ENCODE data around the gene C2CD3.
"Not testable (repeated sequence)": the region's sequence is repeated elsewhere in the genome, so short reads cannot be mapped to it uniquely, and the experiment has no call there.

The C2CD3 gene

DNA sequence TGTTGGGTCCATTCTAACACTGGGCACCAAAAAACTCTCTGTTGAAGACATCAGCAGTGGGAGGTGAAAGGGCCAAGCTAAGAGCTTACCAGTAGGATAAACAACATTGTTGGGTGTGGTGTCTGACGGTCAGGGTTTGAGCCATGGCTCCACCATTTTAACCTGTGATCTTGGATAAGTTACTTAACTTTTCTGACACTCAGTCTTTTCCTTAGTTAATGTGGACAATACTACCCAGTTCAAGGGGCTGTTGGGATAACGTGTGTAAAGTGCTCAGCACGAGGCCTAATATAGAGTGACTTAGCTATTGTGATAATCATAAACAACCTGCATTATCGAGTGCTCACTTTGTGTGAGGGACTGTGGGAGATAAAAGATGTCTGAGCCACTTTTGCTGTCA, 168.0 kb downstream of the C2CD3 start:
- no peak for DNase-seq (ENCODE audit: low read depth)

DNA sequence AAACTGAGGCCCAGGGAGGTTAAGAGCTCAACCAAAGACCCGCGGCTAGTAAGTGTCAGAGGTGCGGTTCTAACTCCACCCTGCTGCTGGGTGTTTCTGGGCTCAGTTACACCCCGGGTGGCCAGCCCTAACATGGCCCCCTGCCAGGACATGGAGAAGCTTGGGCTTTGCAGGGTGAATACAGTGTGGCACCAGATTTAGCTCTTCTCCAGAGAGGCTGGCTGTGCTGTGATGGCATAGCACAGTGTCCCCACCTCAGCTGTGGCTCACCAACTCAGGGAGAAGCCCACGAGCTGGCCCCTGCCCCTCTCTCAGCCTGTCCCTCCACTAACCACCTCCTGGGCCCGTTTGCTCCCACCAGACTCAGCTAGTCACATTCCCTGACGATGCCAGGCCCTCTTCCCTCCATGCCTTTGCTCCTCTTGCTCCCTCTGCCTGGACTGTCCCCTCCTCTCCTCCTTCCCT, 168.9 kb downstream of the C2CD3 start:
- no peak for DNase-seq (ENCODE audit: low read depth)

DNA sequence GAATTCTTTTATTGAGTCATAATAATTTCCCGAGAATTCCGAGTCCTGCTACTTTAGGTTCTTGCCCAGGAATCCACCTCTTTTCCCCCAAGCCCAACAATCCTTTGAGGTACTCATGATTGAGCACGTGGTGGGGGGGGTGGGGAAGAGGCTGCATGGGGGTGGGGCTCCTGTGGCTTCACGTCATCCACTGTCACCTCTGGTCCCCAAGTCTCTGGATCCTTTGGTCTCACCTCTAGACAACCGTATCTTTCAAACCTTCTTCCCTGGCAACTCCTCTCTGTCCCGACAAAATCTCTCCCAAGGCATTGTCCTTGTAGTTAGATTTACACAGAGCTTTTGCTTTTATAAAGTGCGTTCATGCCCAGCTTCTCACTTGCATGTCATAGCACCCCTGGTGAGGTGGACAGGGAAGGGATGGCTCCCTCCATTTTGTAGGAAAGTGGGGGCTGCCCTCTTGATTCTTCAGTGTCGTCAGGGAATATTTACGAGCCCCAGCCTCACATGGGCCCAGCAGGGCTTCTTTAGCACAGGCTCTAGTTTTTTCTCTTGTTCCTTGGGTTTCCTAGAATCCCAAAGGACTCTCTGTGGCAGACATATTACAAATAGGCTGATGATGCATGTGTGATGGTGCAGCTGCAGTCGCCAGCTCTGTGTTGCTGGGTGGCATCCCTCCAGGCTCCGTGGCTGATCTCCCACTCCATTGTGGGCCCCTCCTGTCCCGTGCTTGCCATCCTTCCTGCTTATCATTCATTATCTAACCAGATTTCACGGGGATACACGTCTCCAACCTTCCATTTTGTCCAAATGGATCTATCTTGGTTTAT, 170.3 kb downstream of the C2CD3 start:
- no peak for DNase-seq (ENCODE audit: low read depth)

DNA sequence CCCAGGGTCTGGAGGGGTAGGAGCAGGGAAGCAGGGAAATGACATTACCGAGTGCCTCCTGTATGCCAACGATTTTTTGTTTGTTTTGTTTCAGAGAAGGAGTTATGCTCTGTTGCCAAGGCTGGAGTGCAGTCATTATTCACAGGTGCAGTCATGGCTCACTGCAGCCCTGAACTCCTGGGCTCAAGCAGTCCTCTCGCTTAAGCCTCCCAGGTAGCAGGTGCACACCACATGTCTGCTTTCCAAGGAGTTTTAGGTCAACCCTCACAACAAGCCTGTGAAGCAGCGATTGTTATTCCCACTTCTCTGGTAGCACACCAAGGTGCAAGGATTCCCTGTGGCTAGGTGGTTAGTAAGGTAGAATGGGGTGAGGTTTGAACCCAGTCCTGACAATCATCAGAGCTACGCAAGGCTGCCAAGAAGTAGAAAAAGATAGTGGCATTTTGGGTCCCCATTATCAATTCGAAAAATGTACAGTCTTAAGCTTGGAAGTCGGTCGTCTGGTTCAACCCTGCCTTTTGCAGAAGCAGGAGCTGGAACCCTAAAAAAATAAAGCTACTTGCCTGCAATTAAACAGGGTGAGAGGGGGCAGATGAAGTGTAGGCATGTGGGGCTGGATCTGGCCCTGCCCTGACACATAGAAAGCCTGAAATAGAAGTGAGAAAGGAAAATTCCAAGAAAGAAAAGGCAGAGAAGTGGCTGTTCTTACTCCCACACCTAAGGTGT, 171.1 kb downstream of the C2CD3 start:
- DNase-seq (ENCODE audit: low read depth), result no peak

DNA sequence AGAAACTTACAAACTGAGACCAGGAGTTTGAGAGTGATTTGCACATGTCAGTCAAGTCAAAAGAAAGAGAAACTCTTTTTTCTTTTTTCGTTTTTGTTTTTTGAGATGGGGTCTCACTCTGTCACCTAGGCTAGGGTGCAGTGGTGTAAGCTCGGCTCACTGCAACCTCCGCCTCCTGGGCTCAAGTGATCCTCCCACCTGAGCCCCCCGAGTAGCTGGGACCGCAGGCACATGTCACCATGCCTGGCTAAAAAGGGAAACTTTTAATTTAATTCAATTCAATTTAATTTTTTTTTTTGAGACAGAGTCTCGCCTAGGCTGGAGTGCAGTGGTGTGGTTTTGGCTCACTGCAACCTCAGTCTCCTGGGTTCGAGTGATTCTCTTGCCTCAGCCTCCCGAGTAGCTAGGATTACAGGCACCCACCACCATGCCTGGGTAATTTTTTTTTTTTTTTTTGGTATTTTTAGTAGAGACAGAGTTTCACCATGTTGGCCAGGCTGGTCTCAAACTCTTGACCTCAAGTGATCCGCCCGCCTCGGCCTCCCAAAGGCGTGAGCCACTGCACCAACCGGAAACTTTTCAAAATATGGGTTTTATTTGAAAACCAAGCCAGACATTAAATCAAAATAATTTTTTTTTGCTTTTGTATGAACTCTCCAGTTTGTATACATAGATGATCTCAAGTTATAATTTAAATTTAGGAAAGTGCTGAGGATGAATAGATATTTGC, 171.8 kb downstream of the C2CD3 start:
- DNase-seq (ENCODE audit: low read depth), result no peak

DNA sequence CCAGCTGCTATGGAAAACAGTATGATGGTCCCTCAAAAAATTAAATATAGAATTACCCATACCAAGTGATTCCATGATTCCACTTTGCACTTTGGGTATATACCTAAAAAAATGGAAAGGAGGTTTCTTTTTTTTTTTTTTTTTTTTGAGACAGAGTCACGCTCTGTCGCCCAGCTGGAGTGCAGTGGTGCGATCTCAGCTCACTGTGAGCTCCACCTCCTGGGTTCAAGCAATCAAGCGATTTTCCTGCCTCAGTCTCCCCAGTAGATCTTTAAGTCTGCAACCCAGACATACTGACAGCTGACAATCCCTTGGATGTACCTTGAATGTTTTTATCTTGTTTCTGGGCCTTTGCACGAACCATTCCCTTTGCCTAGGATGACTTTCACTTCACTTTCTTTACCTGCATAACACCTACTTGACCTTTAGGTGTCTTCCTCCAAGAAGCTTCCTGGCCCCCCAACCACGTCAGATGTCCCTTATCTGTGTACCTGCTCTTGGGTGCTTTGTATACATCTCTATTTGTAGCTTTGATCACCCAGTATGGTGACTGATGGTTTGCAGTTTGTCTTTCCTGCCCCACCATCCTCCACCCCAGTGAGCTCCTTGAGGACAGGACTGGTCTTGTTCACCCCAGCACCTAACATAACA, 173.6 kb downstream of the C2CD3 start:
- DNase-seq (ENCODE audit: low read depth), result no peak

DNA sequence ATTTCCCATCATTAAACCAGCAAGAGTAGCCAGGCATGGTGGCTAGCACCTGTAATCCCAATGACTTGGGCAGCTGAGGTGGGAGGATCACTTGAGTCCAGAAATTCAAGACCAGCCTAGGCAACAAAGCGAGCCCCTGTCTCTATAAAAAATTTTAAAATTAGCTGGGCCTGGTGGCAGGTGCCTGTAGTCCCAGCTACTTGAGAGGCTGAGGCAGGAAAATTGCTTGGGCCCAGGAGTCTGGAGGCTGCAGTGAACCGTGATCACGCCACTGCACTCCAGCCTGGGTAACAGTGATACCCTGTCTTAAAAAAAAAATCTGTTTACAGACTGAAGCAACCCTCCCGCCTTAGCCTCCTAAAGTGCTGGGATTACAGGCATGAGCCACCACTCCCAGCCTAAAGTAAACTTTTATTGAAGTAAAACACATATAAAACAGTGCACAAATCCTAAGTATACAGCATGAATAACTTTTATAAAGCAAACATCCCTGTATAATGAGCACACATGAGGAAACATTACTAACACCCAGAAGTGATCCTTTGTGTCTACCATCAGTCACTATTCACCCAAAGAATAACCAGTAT, 174.5 kb downstream of the C2CD3 start:
- no peak for DNase-seq (ENCODE audit: low read depth)

DNA sequence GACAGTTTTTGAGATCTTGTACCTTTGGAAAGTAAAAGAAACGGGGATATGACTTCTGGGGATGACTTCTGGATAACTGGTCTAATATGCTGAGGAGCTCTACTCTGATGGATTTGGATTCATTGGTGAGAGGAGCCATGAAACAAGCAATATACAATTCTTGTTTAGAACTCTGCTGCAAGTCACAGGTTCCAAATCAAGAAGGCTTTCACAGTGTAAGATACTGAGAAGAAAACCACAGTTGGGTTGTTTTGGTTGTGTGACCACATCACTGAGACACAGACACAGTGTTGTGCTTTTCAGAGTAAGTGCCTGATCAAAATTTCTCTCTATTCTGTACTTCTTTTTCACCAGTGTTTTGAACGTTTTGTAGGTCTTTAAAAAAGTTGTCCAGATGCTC, 175.1 kb downstream of the C2CD3 start:
- no peak for DNase-seq (ENCODE audit: low read depth)

DNA sequence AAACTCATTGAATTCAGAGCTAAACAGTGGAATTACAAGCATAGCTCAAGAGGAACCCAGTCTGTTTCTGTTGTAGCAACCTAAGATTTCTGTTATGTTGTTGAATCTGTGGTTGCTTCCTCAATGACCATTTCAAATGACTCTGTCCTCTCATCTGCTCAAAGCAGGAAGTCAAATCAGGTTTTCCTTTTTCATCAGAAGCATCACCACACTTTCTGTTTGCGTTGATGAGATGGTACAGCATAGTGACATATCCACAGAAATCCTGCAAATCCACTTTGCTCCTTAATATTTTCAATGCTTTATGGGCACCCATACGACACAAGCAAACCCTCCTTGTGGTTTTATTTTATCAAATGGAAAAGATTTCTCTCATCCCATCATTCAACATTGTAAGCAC, 175.6 kb downstream of the C2CD3 start:
- no peak for DNase-seq (ENCODE audit: low read depth)

DNA sequence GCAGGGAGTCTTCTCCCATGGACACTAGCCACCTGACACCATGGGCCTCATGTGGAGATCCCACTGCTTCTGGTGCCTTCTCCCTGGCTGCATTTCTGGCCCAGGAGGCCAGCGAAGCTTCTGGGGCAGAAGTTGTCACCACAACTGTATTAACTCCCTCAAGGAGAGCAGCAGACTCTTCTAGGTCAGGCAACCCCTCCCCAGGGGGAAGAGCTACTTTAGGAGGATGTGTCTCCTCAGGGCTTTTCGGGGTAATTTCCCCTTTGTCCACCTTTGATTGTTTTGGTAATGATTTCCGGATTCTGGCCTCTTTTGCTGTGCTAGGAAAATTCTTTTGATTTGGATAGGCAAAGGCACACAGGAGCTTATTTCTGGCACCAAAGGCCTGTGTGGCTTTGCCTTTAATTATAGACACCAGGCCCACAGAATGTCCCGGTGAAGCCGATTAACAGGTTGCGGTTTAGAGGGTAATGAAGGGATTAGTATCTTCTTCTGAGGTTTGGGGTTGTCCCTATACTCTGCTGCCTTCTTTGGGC, 179.3 kb downstream of the C2CD3 start:
- no peak for DNase-seq (ENCODE audit: low read depth)

DNA sequence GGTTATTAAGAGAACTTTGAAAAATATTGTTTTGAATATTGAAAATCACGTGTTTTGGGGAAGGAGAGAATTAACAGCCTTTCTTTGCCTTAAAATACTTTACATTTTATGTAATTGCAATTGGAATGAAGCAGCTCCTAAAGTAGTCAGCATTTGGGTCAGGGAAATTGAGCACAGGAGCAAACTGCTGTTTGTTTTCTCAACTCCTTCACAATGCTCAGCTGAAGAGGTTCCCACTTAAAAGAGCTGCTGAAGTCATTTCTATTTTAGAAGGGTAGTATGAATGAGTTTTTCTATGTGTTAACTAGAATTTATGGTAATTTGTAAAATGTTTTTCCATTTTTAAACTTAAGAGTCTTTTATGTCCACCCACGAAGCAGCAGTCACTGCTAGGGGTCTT, 180.1 kb downstream of the C2CD3 start:
- no peak for DNase-seq (ENCODE audit: low read depth)

DNA sequence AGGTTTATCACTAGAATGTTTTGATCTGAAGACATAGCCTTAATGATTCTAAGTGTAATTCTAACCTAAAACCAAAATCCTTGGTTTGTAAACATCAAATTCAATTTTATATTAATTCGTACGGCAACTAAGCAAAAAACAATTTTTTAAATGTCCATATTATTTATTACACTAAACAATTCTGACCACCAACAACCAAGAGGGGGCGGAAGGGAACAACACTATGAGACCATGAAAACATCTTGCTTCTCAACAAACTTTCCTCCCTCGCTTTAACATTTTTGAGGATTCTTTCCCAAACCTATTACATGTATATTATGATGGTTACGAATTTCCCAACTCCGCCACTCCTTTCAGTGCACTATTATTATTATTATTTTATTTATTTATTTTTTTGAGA, 181.6 kb downstream of the C2CD3 start:
- DNase-seq (ENCODE audit: low read depth), result no peak

DNA sequence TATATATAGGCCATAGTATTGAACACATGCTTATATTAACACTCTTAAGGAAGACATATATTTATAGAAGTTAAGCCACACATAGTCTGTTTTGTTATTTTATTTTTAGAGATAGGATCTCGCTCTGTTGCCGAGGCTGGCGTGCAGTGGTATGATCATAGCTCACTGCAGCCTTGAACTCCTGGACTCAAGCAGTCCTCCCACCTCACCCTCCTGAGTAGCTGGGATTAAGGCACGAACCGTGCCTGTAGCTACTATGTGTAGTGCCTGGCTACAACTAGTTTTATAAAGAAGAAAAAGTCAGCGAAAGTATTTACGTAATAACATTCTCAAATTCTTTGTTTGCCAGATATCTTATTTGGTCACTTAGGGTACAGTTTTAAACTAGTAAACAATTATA, 182.6 kb downstream of the C2CD3 start:
- no peak for DNase-seq (ENCODE audit: low read depth)

DNA sequence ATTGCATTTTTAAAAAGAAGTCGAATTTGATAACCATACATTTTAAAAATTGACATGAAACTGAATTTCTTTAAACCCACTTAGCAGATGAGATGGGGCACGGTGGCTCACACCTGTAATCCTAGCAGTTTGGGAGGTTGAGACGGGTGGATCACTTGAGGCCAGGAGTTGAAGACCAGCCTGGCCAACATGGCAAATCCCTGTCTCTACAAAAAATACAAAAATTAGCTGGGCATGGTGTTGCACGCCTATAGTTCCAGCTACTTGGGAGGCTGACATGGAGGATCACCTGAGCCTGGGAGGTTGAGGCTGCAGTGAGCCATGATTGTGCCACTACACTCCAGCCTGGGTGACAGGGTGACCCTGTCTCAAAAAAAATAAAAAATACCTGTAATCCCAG, 185.1 kb downstream of the C2CD3 start:
- not testable (repeated sequence) for DNase-seq (ENCODE audit: low read depth)

DNA sequence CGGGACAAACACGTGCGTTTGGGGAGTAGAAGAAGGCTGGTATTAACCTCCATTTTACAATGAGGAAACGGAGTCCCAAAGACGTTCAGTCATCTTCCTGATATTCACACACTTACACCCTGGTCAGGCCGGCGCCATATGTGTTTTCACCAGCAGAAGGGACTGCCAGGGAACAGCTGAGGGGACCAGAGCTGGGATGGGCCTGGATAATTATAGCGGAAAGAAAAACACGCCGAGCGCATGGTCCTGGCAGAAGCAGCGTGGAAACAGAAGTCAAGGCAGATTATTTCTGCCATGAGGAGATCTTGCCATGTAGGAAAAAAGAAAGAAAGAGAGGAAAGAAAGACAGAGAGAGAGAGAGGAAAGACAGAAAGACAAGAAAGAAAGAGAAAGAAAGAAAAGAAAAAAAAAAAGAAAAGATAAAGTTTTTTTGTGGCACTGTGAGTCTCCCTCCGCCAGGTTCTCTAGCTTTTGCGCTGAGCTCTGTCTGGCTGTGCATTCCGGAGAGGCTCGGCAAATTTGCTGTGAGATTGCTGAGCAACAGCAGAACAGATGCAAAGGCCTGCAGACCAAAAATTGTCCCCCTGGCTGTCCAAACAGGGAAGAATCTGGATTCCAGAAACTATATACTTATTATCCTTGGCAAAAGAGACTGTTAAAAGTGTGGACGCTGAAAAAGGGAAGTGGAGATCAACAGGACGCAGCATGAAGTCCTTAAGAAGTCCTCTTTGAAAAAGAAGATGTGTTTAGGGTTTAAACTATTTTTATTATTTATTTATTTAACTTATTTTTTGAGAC, 186.9 kb downstream of the C2CD3 start:
- DNase-seq (ENCODE audit: low read depth), result no peak

DNA sequence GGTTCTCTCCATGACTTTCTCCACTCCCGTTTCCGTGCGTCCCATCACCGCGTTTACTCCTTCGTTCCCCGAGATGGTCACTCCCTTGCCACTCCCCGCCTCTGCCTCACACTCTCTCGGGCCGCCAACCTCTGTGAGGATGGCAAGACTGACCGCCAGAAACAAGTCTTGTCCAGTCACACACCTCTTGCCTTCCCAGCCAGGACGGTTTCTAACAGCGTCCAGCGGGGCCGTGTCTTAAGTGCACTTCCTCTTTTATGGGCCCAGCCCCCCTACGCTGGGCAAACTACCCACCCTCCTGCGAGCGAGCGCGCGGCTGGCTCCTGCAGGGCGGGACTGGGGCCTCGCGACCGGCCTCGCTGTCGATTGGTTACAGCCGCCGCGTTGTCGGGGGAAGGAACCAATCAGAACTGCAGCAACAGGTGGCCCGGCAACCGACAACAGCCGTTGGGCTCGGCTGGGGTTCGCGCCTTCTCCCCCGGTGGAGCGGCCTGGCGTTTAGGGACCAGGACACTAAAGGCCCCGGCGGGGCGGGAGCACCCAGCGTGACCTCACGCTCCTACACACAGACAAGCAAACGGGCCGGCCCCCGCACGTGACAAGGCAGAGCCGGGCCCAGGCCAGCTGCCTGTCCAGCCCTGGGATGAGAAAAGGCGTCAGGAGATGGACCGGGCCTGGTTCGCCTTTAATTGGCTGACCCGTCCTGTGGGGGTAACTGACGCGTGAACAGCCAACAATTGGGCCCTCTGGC, 187.6 kb downstream of the C2CD3 start:
- DNase-seq (ENCODE audit: low read depth), result peak; percentile 92

DNA sequence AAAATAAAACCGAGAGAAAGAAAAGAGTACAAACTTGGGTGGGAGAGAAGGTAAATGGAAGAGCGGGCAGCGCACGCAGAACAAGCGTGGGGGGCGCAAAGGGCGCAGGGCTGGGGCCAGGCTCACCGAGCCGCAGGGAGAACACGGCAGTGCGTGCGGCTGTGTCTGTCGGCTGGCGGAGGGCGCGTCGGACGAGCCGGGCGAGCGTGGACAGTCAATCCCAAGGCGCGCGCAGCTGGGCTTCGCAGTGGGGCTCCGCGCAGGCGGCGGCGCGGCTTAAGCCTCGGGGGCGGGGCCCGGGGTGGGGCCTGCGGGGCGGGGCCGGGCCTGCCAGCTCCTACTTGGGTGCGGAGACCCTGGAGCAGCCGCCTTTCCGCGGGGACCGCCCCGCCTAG, 188.2 kb downstream of the C2CD3 start, which contains the start of gene UCP2:
UCP2 (minus strand) TSS at position 249 of the 395 bp plus-strand sequence. CDS start 4,465 bp downstream, outside the sequence.
- DNase-seq (ENCODE audit: low read depth), result peak; percentile 79

DNA sequence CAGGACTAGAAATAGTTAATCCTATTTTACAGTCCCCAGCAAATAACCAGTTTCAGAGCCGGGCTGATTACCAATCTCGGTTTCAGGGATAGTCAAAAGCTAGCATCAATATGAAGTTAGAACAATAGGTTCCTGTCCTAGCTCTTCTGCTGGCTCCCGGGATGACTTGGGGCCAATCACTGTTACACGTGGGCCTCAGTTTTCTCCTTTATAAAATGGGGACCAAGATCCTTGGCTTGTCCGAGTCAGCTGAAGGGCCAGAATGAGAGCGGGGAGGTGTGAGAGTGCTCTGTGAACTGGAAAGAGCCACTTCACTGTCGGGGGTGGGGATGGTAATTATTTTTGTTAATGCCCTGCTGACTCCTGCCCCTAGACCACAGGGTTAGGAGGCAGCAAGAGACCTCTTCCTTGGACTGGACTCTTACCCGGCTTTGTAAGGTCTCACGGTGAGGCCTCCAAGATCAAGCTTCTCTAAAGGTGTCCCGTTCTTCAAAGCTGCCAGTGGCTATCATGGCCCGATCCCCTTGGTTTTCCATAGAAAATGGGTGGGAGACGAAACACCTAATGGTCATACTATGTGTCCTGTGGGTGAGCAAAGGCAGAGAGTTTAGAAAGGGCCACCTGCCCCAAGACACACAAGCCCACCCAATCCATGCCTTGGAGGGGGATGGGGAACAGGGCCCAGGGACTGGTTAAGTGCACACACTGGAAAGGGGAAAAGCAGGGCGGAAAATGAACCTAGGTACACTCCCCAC, 189.6 kb downstream of the C2CD3 start:
- DNase-seq (ENCODE audit: low read depth), result no peak
